HG03280 (cell line): ENCODE measurements around the gene MMS22L.

Source experiments
- ATAC-seq: cut with Tn5 transposase; IDR thresholded peaks from one replicate; pipeline ENCODE4 v1.9.1; 2021; ENCODE audit warnings: mild to moderate bottlenecking, moderate library complexity; ENCODE audit not compliant: unreplicated experiment

The MMS22L gene

DNA sequence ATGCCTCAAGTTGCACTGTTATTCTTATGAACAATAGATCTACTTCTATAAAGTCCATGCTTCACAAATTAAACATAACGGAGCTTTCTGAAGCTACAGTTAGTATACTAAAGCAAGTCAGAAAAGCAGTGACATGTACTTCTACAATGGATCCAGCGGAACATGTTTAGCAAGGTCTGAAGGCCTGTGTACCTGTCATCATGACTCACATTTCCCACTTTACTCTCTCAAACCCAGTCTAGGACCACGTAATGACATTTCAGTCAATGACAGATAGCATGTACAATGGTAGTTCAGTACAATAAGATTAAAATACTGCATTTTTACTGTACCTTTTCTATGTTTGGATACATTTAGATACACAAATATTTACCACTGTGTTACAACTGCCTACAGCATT is 132.1 kb downstream of the MMS22L start:
- no peak for ATAC-seq

DNA sequence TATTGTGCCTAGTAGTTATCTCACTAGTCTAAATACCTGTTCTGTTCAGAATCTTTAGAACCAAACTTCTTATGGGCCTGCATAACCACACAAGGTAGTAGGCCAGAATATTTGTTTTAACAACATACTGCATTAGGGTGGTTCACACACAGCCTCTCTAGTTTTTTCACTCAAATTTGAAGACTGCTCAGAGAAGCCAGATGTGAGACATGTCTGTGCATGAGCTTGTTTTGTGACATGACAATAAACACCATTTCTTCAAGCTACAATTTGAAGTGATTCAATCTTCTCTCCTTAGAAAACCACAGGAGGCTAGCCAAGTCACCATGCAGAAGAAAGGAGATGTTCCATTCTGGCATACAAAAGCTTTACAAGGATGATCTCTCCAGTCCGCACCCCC is 135.6 kb downstream of the MMS22L start:
- no peak for ATAC-seq

DNA sequence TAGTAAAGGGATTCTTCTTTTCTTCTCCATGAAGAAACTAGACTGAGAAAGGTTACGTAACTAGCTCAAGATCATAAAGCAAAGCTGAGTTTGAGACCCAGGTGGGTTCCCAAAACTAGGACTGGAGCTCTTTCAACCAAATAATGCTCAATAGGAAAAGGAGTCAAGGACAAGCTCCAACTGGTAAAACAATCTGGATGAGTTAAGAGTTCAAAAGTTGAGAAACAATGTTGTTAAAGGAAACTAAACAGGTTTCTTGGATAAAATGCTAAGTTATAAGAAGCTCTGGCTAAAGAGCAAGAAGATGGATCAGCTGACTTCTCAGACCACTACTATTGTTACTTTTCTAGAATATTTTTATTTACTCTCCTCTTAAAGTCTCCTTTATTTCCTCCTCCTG is 137.3 kb downstream of the MMS22L start:
- no peak for ATAC-seq

DNA sequence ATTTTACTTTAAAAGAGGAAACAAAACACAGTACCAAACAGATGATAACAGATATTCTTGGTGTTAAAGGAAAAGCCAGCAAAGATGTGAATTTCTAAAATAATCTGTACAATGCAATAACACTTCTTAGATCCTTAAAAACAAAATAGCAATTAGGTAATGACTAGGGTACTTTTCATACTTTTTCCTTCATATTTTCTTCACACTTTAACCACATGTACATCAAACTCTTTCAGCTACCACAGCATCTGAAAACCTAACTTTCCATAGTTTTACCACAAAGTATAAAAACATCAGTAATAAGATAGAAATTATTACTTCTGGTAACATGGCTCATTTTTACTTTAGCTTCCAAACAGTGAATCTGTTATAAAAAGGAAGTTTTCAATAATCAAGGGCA is 141.3 kb downstream of the MMS22L start:
- no peak for ATAC-seq

DNA sequence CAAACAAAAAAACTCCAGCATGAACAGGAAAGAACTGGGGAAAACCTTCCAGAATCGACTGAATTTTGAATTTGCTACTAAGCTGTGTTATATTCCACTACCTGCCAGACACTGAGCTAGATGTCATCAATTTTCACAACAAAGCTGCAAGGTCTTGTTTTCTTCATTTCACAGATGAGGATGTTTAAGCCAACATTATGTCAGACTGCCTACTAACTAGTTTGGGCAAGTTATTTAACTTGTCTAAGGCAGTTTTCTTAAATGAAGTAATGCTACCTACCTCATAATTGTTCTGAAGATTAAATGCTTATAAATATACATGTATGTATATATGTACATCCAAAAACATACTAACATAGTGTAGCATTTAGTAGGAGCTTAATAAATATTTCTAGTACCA is 144.4 kb downstream of the MMS22L start:
- ATAC-seq: no peak

DNA sequence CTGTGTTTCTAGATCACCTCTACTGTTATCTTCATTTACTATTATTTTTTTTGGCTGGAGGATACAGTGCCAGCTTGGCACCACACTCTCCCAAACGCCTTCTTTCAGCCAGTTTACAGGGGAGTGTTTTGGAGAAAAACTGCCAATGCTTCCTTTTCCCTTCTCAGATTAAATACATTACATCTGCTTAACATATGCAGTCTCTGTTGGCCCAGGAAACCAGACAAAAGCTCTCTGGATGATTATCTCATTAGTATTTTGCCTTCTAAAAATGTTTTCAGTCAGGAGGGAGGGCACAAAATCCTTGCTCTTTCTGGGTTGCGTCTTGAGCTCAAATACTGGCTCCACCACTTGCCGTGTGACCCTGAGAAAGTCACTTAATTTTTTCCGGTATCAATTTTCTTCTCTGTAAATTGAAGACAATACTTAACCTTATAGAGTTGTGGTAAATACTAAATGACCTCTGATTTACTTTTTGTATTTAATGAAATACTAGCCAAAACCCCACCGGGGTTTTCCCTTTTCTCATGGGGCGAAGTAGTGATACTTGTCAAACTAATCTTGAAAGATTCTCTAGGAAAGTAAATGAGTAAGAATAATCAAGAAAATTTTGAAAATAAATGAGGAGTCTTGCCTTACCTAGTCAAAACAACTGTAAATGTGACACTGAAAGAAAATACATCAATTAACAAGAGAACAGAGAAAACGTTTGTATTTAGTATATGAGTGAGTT is 146.2 kb downstream of the MMS22L start:
- ATAC-seq: no peak

DNA sequence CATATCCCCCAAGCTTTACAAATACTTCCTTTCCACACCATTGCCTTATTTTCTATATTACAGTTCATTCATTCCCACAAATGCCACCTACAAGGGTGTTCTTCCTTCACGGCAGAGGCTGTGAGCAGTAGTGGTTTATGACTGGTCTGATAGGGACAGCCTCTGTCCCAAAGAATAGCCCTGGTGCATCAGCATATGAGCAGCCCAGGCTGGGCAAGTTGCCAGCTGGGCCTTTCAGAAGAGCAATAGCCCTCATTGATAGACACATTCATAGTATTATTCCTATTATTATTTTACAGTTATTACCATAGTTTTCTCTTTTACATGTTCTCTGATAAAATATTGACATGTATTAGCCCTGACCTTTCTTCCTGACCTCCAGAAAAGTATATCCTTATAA is 149.9 kb downstream of the MMS22L start:
- ATAC-seq: no peak

DNA sequence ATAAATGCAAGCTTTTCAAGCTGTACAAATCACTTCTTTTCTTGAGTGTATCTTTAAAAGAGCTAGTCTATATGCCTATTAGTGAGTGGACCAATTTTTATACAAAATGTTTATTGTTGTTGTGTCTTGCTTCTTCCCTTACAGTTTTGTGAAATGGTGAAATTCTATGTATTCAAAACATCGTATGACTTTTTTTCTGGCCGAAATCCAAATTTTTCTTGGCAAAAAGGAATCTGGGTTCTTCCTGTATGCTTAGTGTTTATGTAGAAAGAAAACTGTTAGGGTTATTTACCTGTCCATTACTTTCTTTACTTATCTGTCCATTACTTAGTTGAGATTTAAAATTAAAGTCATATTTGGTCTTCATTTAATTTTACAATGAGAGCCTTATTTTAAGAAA is 153.9 kb downstream of the MMS22L start:
- ATAC-seq: no peak

DNA sequence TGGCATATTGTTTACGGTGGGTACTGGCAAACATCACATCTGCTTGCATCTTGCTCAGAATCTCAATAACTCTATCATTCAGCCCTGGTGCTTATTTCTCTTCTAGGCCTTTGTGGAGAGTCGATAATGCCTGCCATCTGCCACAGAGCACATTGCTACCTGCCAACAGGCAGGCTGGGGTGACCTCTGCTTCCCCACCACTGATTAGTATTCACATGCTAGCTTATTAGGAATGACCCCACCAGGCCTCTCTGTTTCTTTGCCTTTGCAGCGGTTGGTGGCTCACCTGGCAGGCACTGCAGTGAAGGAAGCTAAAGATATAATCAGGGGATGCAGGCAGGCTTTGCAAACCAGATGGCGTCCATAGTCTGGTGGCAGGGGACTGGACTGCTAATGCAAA is 154.5 kb downstream of the MMS22L start:
- ATAC-seq: no peak

DNA sequence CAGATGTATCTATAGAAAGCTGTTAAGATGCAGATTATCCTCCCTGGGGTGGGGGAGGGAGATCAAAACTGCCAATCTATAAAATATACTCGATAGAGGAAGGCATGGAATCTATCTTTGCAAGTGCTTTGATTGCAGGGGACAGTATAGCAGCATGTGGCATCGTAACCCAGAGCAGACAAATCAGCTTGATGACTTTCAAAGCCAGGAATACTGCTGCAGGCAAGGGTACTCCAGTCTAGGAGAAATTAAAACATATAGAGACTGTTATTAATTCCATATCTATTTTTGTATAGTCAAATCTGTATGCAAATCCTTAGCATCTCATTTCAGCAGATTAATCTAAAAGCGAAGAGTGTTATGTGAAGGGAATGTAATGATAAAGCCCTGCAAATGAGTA is 159.4 kb downstream of the MMS22L start:
- no peak for ATAC-seq

DNA sequence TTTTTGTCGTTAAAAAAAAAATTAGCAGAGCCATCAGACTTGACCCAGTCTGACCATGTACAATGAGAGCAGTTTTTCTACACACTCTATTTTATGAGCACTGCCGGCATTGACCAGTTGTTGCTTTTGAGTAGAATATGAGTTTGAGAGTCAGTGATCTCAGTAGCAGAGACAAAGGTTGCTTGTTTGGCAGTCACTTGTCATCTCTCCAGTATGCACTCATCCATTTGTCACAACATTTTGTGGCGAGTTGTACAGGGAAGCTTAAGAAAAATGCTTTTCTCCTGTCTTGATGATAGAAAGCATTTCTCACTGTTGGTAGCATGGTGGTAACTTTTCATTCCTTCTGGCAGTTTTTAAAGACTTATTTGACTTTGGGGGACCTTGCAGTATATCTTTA is 159.9 kb downstream of the MMS22L start:
- ATAC-seq: no peak

DNA sequence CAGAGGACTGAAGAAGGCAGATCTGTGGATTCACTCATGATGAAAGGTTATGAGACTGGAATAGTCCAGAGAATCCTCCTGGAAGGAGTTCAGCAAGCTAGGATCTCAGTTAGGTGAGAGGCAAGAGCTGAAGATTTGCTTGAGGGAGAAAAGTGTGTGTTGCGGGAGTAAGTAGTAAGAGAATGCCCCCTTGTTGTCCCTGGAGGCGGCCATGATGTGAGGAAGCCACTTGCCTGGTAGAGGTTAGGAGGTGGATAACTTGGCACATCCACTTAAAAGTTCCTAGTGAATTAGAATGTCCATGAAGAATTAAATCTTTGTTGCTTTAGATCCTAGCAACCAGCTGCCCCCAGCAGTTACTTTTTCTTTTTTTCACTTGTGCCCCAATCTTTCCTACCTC is 162.5 kb downstream of the MMS22L start:
- ATAC-seq: no peak

DNA sequence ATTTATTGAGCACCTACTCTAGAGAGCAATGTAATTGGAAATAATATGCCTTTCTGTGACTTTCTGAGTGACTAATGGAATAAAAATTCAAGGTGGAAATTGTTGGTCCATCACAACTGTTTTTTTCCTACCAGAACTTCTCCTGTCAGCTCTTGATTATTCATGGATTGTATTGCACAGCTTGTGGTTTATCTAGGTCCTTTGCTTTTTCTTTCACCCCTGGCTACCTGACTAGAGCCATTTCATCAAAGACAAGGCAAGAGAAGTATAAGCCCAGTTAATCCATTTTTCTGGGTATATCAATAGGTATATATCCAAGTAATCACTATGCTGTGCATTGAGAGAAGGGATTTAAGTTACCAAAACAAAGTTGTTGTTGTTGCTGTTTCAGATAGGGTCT is 168.4 kb downstream of the MMS22L start:
- no peak for ATAC-seq

DNA sequence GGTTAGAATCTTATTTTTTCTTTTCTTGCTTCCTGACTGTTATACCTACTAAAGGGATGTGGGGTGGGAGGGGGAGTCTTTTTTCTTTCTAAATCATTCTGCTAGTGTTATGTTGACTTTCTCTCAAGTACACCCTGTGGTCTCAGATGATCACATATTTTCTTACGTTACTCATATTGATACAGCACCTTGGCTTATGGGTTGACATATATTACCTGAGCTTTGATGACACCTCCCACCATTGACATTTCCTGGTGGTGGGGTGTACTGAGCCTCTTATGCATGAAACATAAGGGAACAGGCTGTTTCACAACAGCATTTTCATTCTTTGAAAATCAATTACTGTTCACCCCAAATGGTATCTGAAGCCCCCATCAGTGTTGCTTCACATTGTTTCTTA is 169.8 kb downstream of the MMS22L start:
- ATAC-seq: no peak

DNA sequence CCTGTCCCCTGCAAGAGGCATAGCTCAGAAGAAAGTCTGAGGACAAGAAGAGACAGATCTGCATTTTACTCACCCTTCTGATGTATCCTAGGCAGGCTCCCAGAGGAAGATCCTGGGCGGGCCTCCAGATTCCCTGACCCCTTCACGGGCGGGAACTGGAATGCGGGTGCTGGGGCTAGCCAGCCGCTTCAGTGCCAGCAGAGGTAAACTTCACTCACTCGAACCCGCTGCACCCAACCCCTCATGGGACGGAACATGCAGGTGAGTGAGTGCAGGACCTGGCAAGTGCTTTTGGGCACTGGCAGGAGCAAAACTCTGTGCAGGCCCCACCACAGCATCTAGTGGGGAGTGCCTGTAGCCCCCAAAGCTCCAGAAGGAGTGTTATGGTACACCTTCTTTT is 171.8 kb downstream of the MMS22L start:
- no peak for ATAC-seq

DNA sequence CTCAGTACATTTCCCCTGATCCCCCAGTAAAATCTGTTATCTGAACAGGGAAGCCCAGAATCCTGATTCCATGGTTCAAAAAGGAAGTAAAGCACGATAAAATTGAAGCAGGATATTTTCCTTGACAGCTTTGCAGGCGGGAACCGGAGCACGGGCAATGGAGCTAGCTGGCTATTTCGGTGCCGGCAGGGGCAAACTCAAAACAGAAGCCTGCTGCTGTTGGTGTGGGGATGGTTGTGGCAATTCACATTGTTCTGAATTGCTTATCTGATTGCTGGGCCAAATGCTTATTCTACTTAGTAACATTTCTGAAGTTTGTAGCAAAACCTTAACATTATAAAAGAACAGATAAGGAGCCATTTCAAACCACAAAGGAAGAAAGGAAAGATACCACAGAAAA is 172.4 kb downstream of the MMS22L start:
- ATAC-seq: no peak

DNA sequence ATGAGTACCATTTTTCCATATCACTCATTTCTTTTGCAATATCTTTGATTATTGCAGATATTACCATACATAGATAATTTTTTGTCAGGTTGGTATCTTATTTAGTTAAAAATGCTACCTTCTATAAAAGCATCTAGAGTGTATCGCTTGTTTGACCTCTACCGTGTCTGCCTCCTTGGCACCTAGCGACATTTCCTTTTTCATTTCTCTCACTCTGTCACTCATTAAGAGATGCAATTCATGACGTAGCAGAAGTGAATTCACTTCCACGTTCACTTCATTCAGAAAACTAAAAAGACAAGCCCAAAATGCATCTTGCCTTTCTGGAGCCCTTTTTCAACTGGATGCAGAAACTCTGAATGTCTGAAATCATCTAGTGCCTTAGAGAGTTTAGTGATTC is 172.9 kb downstream of the MMS22L start:
- ATAC-seq: no peak

DNA sequence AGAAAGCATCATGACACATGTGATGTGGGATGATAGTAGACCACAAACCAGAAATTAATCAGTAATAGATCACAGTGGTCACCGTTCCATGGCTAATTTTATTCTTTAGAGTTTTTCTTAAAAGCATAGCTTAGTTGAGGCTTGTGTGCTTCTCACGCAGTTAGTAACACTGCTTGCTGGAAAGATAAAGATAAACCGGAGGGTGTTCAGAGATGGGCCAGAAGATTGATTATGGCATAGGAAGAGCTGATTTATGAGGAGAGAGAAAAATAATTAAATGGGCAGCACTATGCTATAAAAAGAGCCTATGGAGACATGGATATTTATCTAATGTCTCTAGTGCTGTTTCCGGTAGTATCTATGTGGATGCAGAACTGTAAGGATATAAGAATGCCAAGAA is 173.6 kb downstream of the MMS22L start:
- ATAC-seq: no peak

DNA sequence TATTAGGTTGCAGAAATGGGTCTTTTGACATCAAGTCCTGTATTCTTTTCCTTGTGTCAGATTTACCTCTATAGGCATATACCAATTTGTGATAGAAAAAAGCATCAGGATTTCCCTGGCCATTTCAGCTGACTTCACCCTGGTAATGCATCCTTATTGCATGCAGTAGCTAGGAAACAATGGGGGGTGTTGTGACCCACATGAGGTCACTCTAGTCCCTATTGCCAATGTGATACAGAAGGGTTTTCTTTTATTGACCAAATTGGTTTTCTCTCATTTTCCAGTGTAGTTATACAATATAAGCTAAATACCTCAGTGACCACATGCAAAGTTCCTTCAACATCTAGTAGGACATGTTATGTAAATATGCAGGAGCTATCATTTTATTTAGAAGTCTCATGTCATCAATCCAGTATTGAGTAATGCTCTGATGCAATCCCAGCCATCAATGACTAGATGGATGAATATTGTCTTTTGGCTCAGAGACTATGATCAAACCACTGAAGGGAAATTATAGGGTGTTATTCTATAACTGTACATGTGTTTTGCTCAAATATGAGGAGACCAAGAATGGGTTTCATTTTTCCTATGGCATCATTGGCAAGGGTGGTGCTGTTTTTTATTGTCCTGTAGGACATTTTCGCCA is 180.7 kb downstream of the MMS22L start:
- ATAC-seq: no peak

DNA sequence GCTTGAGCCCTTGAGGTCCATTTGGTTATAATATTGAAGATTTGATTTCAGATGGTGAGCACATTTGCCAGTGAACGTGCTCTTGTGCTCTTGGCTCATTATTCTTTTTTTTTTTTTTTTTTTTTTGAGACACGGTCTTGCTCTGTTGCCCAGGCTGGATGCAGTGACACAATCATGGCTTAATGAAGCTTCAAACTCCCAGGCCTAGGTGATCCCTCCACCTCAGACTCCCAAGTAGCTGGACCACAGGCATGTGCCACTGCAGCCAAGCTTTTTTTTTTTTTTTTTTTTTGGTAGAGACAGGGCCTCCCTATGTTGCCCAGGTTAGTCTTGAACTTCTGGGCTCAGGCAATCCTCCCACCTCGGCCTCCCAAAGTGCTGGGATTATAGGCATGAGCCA is 182.3 kb downstream of the MMS22L start:
- ATAC-seq: no peak

DNA sequence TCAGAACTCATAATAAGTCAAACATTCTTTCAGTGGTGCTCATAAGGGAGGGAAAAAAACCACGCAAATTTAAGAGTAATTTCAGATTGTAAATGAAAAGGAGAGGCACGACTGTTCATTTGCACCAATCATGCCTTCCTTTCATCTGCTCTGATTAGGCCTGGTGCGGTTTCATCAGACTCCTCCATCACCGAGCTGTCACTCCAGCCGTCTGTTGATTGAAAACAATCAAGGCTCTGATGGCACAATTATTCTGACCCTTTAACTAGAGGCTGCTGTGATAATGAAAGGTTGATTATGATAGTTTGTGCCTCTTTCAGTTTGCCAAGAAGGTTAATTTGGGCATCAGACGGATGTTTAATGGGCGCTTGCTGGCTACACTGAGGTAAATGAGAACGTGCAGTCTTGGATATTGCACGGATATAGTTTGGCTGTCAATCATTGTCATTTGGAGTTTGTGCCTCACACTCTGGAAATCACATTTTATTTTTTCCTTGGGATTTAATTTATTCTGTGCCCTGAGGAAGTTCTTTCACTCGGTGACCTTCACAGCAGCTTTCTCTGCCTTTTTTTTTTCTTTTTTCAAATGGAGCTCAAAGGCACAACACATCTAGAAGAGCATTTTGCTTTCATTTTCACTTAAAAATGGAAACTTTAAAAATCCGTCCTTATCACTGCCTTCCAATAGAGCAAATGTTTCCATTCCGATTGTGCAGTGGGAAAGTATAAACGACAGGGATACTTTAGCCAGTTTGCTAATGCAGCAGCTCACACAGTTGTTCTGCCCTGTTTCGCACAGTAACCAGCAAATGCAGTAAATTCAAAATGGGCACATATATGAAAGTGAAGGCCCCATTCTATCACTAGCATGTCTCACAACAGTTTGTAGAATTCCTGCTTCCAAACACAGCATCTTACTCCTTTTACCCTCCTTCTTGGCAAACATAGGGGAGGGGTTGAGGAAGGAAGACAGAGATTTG is 185.7 kb downstream of the MMS22L start:
- no peak for ATAC-seq
